ENCODE results near the gene ABCB4. TPM values are rescaled to one million over a fixed set of nuclear protein-coding genes. Genes with fewer than 3 reads are reported as not detected.

The ABCB4 gene
- polyA plus RNA-seq, 1 donor (not counting 4 experiments of a cell fraction or from before 2014, with no cell fraction given) = not detected

DNA sequence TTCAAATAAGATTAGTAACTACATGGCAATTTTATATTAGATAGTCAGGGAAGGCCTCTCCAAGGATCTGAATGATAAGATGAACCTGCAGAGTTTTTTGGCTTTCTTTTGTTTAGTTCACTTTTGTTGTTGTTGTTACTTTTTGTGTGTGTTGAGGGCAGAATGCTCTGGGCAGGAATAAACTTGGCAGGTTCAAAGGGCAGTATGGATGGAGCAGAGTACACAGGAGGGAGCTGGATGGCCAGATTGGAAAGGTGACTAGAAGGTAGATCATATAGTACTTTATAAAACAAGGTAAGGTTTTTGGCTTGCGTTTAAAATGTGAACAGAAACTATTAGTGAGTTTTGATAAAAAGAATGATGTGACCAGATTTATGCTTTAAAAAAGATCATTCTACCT lies 112.1 kb downstream of the ABCB4 start:
- Histone ChIP-seq H3K4me3 (ENCODE audit: control insufficient read depth in 2 of 3, extremely low read depth in 1 of 3, insufficient read depth in 2 of 3, low read depth in 1 of 3, low read length in 3 of 3) (no peak overlapping the region), H4K20me1 (ENCODE audit: control insufficient read depth, extremely low read depth, insufficient read depth, low read length) (no peaks in the 10 kb centered on the region), H3K4me2 (ENCODE audit: control insufficient read depth, extremely low read depth, insufficient read depth, low read depth, low read length) (no peak overlapping the region), H3K79me2 (ENCODE audit: control insufficient read depth, insufficient read depth, low read length) (no peaks in the 10 kb centered on the region), H3K36me3 (ENCODE audit: control insufficient read depth in 2 of 2, extremely low read depth in 1 of 2, insufficient read depth in 2 of 2, low read length in 2 of 2) (no peaks in the 10 kb centered on the region), H3K9ac (ENCODE audit: control insufficient read depth, extremely low read depth, insufficient read depth, low read length) (no peak overlapping the region), H3K9me3 (ENCODE audit: control insufficient read depth, low read depth, low read length) (no peaks in the 10 kb centered on the region), H3K9me1 (ENCODE audit: control insufficient read depth, extremely low read depth, insufficient read depth, low read length) (no peaks in the 10 kb centered on the region), H3K27me3 (ENCODE audit: control insufficient read depth, extremely low read depth, insufficient read depth, low read length) (no peaks in the 10 kb centered on the region), H2AFZ (ENCODE audit: control insufficient read depth, low read length) (no peak overlapping the region), H3K4me1 (ENCODE audit: control insufficient read depth, extremely low read depth, insufficient read depth, low read length) (peaks cover 17% of the 10 kb centered on the region), H3K27ac (ENCODE audit: control insufficient read depth, insufficient read depth, low read length) (no peak overlapping the region)
- no peak for TF ChIP-seq EZH2 (IDR thresholded peaks at IDR 0.05; ENCODE audit: low read length)
- TF ChIP-seq, protein P1, sequence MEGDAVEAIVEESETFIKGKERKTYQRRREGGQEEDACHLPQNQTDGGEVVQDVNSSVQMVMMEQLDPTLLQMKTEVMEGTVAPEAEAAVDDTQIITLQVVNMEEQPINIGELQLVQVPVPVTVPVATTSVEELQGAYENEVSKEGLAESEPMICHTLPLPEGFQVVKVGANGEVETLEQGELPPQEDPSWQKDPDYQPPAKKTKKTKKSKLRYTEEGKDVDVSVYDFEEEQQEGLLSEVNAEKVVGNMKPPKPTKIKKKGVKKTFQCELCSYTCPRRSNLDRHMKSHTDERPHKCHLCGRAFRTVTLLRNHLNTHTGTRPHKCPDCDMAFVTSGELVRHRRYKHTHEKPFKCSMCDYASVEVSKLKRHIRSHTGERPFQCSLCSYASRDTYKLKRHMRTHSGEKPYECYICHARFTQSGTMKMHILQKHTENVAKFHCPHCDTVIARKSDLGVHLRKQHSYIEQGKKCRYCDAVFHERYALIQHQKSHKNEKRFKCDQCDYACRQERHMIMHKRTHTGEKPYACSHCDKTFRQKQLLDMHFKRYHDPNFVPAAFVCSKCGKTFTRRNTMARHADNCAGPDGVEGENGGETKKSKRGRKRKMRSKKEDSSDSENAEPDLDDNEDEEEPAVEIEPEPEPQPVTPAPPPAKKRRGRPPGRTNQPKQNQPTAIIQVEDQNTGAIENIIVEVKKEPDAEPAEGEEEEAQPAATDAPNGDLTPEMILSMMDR (optimal IDR thresholded peaks at IDR 0.05 in 1 of 3, IDR thresholded peaks at IDR 0.05 in 1 of 3, conservative IDR thresholded peaks at IDR 0.05 in 1 of 3; ENCODE audit: extremely low read depth in 1 of 3, insufficient read depth in 2 of 3, low read length in 3 of 3) = no peak
- dilution Hi-C loops (cut with MboI; ENCODE audit: extremely low pct_ligation_motif_present, low sequenced_read_pairs) = no loop called here
- DNase-seq (ENCODE audit: low read depth, low spot score) = no peak
- FAIRE-seq = no peak

DNA sequence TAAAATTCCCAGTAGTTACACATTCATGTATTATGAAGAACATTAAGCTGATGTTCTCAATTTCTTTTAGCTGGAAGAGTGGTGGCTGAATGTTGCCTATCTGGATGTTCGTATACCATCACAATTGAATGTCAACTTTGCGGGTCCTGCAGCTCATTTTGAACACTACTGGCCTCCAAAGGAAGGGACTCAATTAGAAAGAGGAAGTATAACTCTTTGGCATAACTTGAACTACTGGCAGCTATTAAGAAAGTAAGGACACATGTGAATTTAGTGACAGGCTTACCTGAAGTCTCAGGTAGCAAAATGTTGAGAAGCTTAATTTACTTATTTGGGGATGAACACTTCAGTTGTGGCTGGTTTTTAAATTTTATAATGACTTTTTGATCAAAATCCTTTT lies 114.2 kb downstream of the ABCB4 start:
- DNase-seq (ENCODE audit: low read depth, low spot score) (no peak), FAIRE-seq (no peak)
- Histone ChIP-seq H3K9me3 (ENCODE audit: control insufficient read depth, low read depth, low read length) (no peaks in the 10 kb centered on the region), H2AFZ (ENCODE audit: control insufficient read depth, low read length) (no peak overlapping the region), H3K36me3 (ENCODE audit: control insufficient read depth in 2 of 2, extremely low read depth in 1 of 2, insufficient read depth in 2 of 2, low read length in 2 of 2) (no peaks in the 10 kb centered on the region), H4K20me1 (ENCODE audit: control insufficient read depth, extremely low read depth, insufficient read depth, low read length) (no peaks in the 10 kb centered on the region), H3K4me2 (ENCODE audit: control insufficient read depth, extremely low read depth, insufficient read depth, low read depth, low read length) (no peak overlapping the region), H3K4me1 (ENCODE audit: control insufficient read depth, extremely low read depth, insufficient read depth, low read length) (peaks cover 17% of the 10 kb centered on the region), H3K4me3 (ENCODE audit: control insufficient read depth in 2 of 3, extremely low read depth in 1 of 3, insufficient read depth in 2 of 3, low read depth in 1 of 3, low read length in 3 of 3) (no peak overlapping the region), H3K9me1 (ENCODE audit: control insufficient read depth, extremely low read depth, insufficient read depth, low read length) (no peaks in the 10 kb centered on the region), H3K27ac (ENCODE audit: control insufficient read depth, insufficient read depth, low read length) (no peak overlapping the region), H3K9ac (ENCODE audit: control insufficient read depth, extremely low read depth, insufficient read depth, low read length) (no peak overlapping the region), H3K79me2 (ENCODE audit: control insufficient read depth, insufficient read depth, low read length) (no peaks in the 10 kb centered on the region), H3K27me3 (ENCODE audit: control insufficient read depth, extremely low read depth, insufficient read depth, low read length) (no peaks in the 10 kb centered on the region)
- dilution Hi-C loops (cut with MboI; ENCODE audit: extremely low pct_ligation_motif_present, low sequenced_read_pairs) = no loop called here
- TF ChIP-seq, protein P1 (optimal IDR thresholded peaks at IDR 0.05 in 1 of 3, IDR thresholded peaks at IDR 0.05 in 1 of 3, conservative IDR thresholded peaks at IDR 0.05 in 1 of 3; ENCODE audit: extremely low read depth in 1 of 3, insufficient read depth in 2 of 3, low read length in 3 of 3) = no peak

Data from keratinocyte (primary cell).